Mesenchymal stem cell (in vitro differentiated cells and primary cell): ENCODE measurements around the gene TENM4.

Experiments
- DNase-seq: peaks from one replicate; pipeline ENCODE4 v3.0.0-alpha.2; 2013
- H2AFZ ChIP-seq: one replicate; pipeline ENCODE4 v1.6.1; 2013; ENCODE audit warnings: low read depth, mild to moderate bottlenecking, control low read depth, inconsistent platforms, low read length, moderate library complexity
- H2AK5ac ChIP-seq: 2 replicates; pipeline ENCODE4 v1.6.1; 2013; ENCODE audit warnings: low read length, moderate library complexity, mild to moderate bottlenecking, inconsistent platforms; ENCODE audit not compliant: severe bottlenecking
- H2BK120ac ChIP-seq: one replicate; pipeline ENCODE4 v1.6.1; 2013; ENCODE audit warnings: low read depth, mild to moderate bottlenecking, inconsistent platforms, low read length, moderate library complexity
- H2BK12ac ChIP-seq, 2 experiments: one replicate each; pipeline ENCODE4 v1.6.1; 2013; ENCODE audit warnings: inconsistent platforms in 2 of 2, low read length in 2 of 2, mild to moderate bottlenecking in 2 of 2, moderate library complexity in 2 of 2, control low read depth in 1 of 2
- H2BK15ac ChIP-seq: one replicate; pipeline ENCODE4 v1.6.1; 2013; ENCODE audit warnings: mild to moderate bottlenecking, low read depth, inconsistent platforms; ENCODE audit not compliant: poor library complexity, severe bottlenecking
- H2BK5ac ChIP-seq: 2 replicates; pipeline ENCODE4 v1.6.1; 2013; ENCODE audit warnings: low read depth, mild to moderate bottlenecking, low read length, control low read depth, inconsistent platforms; ENCODE audit not compliant: poor library complexity, severe bottlenecking
- H3K14ac ChIP-seq, 2 experiments: one replicate each; pipeline ENCODE4 v1.6.1; 2013; ENCODE audit warnings: inconsistent platforms in 2 of 2, low read length in 2 of 2, control low read depth in 1 of 2, mild to moderate bottlenecking in 1 of 2, moderate library complexity in 1 of 2
- H3K18ac ChIP-seq, 2 experiments: one replicate each; pipeline ENCODE4 v1.6.1; 2013; ENCODE audit warnings: inconsistent platforms in 2 of 2, low read length in 2 of 2, control low read depth in 1 of 2, low read depth in 1 of 2, mild to moderate bottlenecking in 1 of 2
- H3K23ac ChIP-seq, 2 experiments: one replicate each; pipeline ENCODE4 v1.6.1; 2013; ENCODE audit warnings: inconsistent platforms in 2 of 2, low read length in 2 of 2, mild to moderate bottlenecking in 2 of 2, moderate library complexity in 2 of 2, control low read depth in 1 of 2
- H3K27ac ChIP-seq: 2 replicates; pipeline ENCODE4 v1.5.1; 2013; ENCODE audit warnings: mild to moderate bottlenecking, moderate library complexity, low read length, control low read depth, inconsistent platforms; ENCODE audit not compliant: poor library complexity, severe bottlenecking
- H3K27me3 ChIP-seq, 2 experiments: 2 replicates each; pipeline versions ENCODE4 v1.6.1 to v1.7.0; 2013; ENCODE audit warnings: low read length in 2 of 2, mild to moderate bottlenecking in 2 of 2, moderate library complexity in 2 of 2, control low read depth in 1 of 2, inconsistent platforms in 1 of 2; ENCODE audit not compliant: control insufficient read depth in 1 of 2, insufficient read depth in 1 of 2
- H3K36me3 ChIP-seq, 2 experiments: 2 replicates each; pipeline versions ENCODE4 v1.6.1 to v1.7.0; 2013; ENCODE audit warnings: low read length in 2 of 2, control low read depth in 1 of 2, inconsistent platforms in 1 of 2, low read depth in 1 of 2, mild to moderate bottlenecking in 1 of 2; ENCODE audit not compliant: insufficient read depth in 2 of 2, control insufficient read depth in 1 of 2
- H3K4ac ChIP-seq, 2 experiments: one replicate each; pipeline ENCODE4 v1.6.1; 2013; ENCODE audit warnings: inconsistent platforms in 2 of 2, low read length in 2 of 2, mild to moderate bottlenecking in 2 of 2, moderate library complexity in 2 of 2, control low read depth in 1 of 2, low read depth in 1 of 2
- H3K4me1 ChIP-seq: 2 replicates; pipeline ENCODE4 v1.6.1; 2013; ENCODE audit warnings: low read depth, low read length, control low read depth; ENCODE audit not compliant: control insufficient read depth, insufficient read depth
- H3K4me2 ChIP-seq: 2 replicates; pipeline ENCODE4 v1.6.1; 2013; ENCODE audit warnings: low read length, mild to moderate bottlenecking, inconsistent platforms; ENCODE audit not compliant: poor library complexity, severe bottlenecking
- H3K4me3 ChIP-seq, 2 experiments: 2 replicates each; pipeline versions ENCODE4 v1.5.1 to v1.7.0; 2013; ENCODE audit warnings: low read length in 2 of 2, mild to moderate bottlenecking in 2 of 2, control low read depth in 1 of 2, low read depth in 1 of 2; ENCODE audit not compliant: insufficient read depth in 1 of 2
- H3K79me1 ChIP-seq: replicated peaks from 2 replicates; pipeline ENCODE4 v1.6.1; 2013; ENCODE audit warnings: mild to moderate bottlenecking, control low read depth, low read length, inconsistent platforms; ENCODE audit not compliant: poor library complexity, severe bottlenecking
- H3K9ac ChIP-seq: 2 replicates; pipeline ENCODE4 v1.7.0; 2013; ENCODE audit warnings: mild to moderate bottlenecking, low read length, moderate library complexity
- H3K9me3 ChIP-seq: 2 replicates; pipeline ENCODE4 v1.7.0; 2013; ENCODE audit warnings: mild to moderate bottlenecking, low read length; ENCODE audit not compliant: control insufficient read depth
- H4K8ac ChIP-seq: one replicate; pipeline ENCODE4 v1.6.1; 2013; ENCODE audit warnings: inconsistent platforms, mild to moderate bottlenecking, low read length, moderate library complexity
- H4K91ac ChIP-seq: one replicate; pipeline ENCODE4 v1.6.1; 2013; ENCODE audit warnings: mild to moderate bottlenecking, low read length, inconsistent platforms
- WGBS: methylation state at CpG from one replicate; pipeline ENCODE4 v1.1.7; 2013; ENCODE audit warnings: mixed read lengths; 5-methylcytosine and 5-hydroxymethylcytosine counted together

The TENM4 gene

GRCh38 chr11:79414041-79414440 lies 26.8 kb downstream of the TENM4 start:
- no peak overlapping the region for H2BK5ac ChIP-seq
- H4K91ac ChIP-seq = no peak overlapping the region
- no peak overlapping the region for H3K14ac ChIP-seq
- no peak overlapping the region for H3K23ac ChIP-seq
- H3K9me3 ChIP-seq = peaks cover 4% of the 10 kb centered on the region
- peaks cover 0 to 4% of the 10 kb centered on the region in 2 experiments for H3K27me3 ChIP-seq
- H3K4me1 ChIP-seq = peaks cover 9% of the 10 kb centered on the region
- no peak overlapping the region for H2BK120ac ChIP-seq
- 69% methylated on average over 3 of the region's 3 CpGs for WGBS
- peak overlapping the region in 1 of 2 experiments; percentile 3 for H3K4ac ChIP-seq
- no peak overlapping the region for H2BK15ac ChIP-seq
- peak overlapping the region; percentile 71 for H3K27ac ChIP-seq
- H3K4me3 ChIP-seq = peak overlapping the region in 1 of 2 experiments; percentile 47
- peak overlapping the region; percentile 82 to 85 for H2BK12ac ChIP-seq
- no peaks in the 10 kb centered on the region for H3K79me1 ChIP-seq
- H3K4me2 ChIP-seq = no peak overlapping the region
- H4K8ac ChIP-seq = no peak overlapping the region
- no peak for DNase-seq
- H2AK5ac ChIP-seq = no peak overlapping the region
- H3K18ac ChIP-seq = peak overlapping the region; percentile 8 to 85
- no peaks in the 10 kb centered on the region for H3K36me3 ChIP-seq
- H2AFZ ChIP-seq = no peak overlapping the region
- H3K9ac ChIP-seq = peak overlapping the region; percentile 61

GRCh38 chr11:79413268-79413667 lies 27.6 kb downstream of the TENM4 start:
- no peak overlapping the region for H3K4me2 ChIP-seq

GRCh38 chr11:79412761-79413160 lies 28.1 kb downstream of the TENM4 start:
- no peak overlapping the region for H4K91ac ChIP-seq
- peaks cover 8% of the 10 kb centered on the region for H3K4me1 ChIP-seq
- H4K8ac ChIP-seq = no peak overlapping the region
- no peak overlapping the region for H3K27ac ChIP-seq
- H3K4ac ChIP-seq = no peak overlapping the region
- H3K79me1 ChIP-seq = no peaks in the 10 kb centered on the region
- no peak overlapping the region for H3K18ac ChIP-seq
- no peak overlapping the region for H2AK5ac ChIP-seq
- no peak overlapping the region for H2BK15ac ChIP-seq
- no peak for DNase-seq
- H3K14ac ChIP-seq = no peak overlapping the region
- WGBS = 81% methylated on average over 1 of the region's 1 CpG
- no peak overlapping the region for H2AFZ ChIP-seq
- H3K9ac ChIP-seq = peak overlapping the region; percentile 45
- H3K9me3 ChIP-seq = peaks cover 4% of the 10 kb centered on the region
- no peak overlapping the region for H3K23ac ChIP-seq
- peak overlapping the region in 1 of 2 experiments; percentile 29 for H2BK12ac ChIP-seq
- H3K4me2 ChIP-seq = no peak overlapping the region
- no peak overlapping the region for H2BK5ac ChIP-seq
- H2BK120ac ChIP-seq = no peak overlapping the region
- H3K36me3 ChIP-seq = no peaks in the 10 kb centered on the region
- peaks cover 0 to 4% of the 10 kb centered on the region in 2 experiments for H3K27me3 ChIP-seq
- H3K4me3 ChIP-seq = peak overlapping the region in 1 of 2 experiments; percentile 34

More at GRCh38 chr11:79413268-79413667, 27.6 kb downstream of the TENM4 start:
- 18% methylated on average over 4 of the region's 4 CpGs for WGBS
- Histone ChIP-seq H3K9me3 (peaks cover 4% of the 10 kb centered on the region), H3K23ac (no peak overlapping the region), H2BK120ac (no peak overlapping the region), H3K27me3 (peaks cover 0 to 4% of the 10 kb centered on the region in 2 experiments), H2AFZ (no peak overlapping the region), H3K27ac (no peak overlapping the region), H3K36me3 (no peaks in the 10 kb centered on the region), H3K4ac (no peak overlapping the region), H3K4me3 (peak overlapping the region in 1 of 2 experiments; percentile 47), H2BK5ac (no peak overlapping the region), H2BK15ac (no peak overlapping the region), H3K4me1 (peaks cover 8% of the 10 kb centered on the region), H3K14ac (no peak overlapping the region), H3K79me1 (no peaks in the 10 kb centered on the region), H2BK12ac (no peak overlapping the region), H3K18ac (peak overlapping the region in 1 of 2 experiments; percentile 77), H3K9ac (peak overlapping the region; percentile 45), H4K8ac (no peak overlapping the region), H4K91ac (no peak overlapping the region), H2AK5ac (no peak overlapping the region)
- peak; percentile 93 for DNase-seq

- Histone ChIP-seq H3K14ac (no peak overlapping the region), H3K4ac (no peak overlapping the region), H2BK12ac (peak overlapping the region in 1 of 2 experiments; percentile 67), H3K23ac (no peak overlapping the region), H2AK5ac (no peak overlapping the region), H2BK15ac (no peak overlapping the region), H2BK5ac (no peak overlapping the region), H2BK120ac (no peak overlapping the region), H4K91ac (no peak overlapping the region), H3K4me1 (peaks cover 3% of the 10 kb centered on the region), H3K9me3 (no peaks in the 10 kb centered on the region), H3K79me1 (no peaks in the 10 kb centered on the region), H3K27ac (no peak overlapping the region), H2AFZ (no peak overlapping the region), H4K8ac (no peak overlapping the region), H3K27me3 (peaks cover 0 to 4% of the 10 kb centered on the region in 2 experiments), H3K9ac (no peak overlapping the region), H3K4me3 (no peak overlapping the region), H3K36me3 (no peaks in the 10 kb centered on the region), H3K18ac (no peak overlapping the region), H3K4me2 (no peak overlapping the region)
- 94% methylated on average over 6 of the region's 6 CpGs for WGBS
- no peak for DNase-seq
Measured at GRCh38 chr11:79409330-79409729, 31.5 kb downstream of the TENM4 start.
